Mucosa of gallbladder (tissue), 1 donor: ENCODE data around the gene GNAT2. TPM values are rescaled to one million over a fixed set of nuclear protein-coding genes. Genes with fewer than 3 reads are reported as not detected.

Experiments
- DNase-seq: peaks from one replicate; pipeline ENCODE4 v3.0.0-alpha.2; 2020; ENCODE audit warnings: low spot score
- total RNA-seq: library from RNA; stranded (reverse); gene quantifications from one replicate; pipeline ENCODE4 v1.2.1, GENCODE V29; 2021
- donor health status: DM: no; HTN: no; CAD: no.

The GNAT2 gene
- total RNA-seq, 1 donor from 2014 or later = not detected

- DNase-seq = no peak
These were observed 8.7 kb downstream of the GNAT2 start for GRCh38 chr1:109610609-109611307.

GRCh38 chr1:109609881-109610280 lies 9.5 kb downstream of the GNAT2 start:
- no peak for DNase-seq

- no peak for DNase-seq
These were observed 14.0 kb downstream of the GNAT2 start for GRCh38 chr1:109605381-109605780.

GRCh38 chr1:109603229-109603628 lies 16.2 kb downstream of the GNAT2 start:
- DNase-seq = no peak

- DNase-seq = no peak
These were observed 20.8 kb downstream of the GNAT2 start for GRCh38 chr1:109598655-109599054.

- no peak for DNase-seq
These were observed 21.3 kb downstream of the GNAT2 start for GRCh38 chr1:109598156-109598555.

- DNase-seq = no peak
These were observed 23.9 kb downstream of the GNAT2 start for GRCh38 chr1:109595531-109595930.

GRCh38 chr1:109592916-109593315 lies 26.5 kb downstream of the GNAT2 start:
- DNase-seq = no peak

GRCh38 chr1:109589679-109590078 lies 29.7 kb downstream of the GNAT2 start:
- no peak for DNase-seq

- no peak for DNase-seq
These were observed 30.2 kb downstream of the GNAT2 start for GRCh38 chr1:109589177-109589576.

- no peak for DNase-seq
These were observed 33.4 kb downstream of the GNAT2 start for GRCh38 chr1:109586055-109586454.

- no peak for DNase-seq
These were observed 34.6 kb downstream of the GNAT2 start for GRCh38 chr1:109584766-109585165.

- DNase-seq = no peak
These were observed 37.4 kb downstream of the GNAT2 start for GRCh38 chr1:109582021-109582420.

- no peak for DNase-seq
These were observed 39.9 kb downstream of the GNAT2 start for GRCh38 chr1:109579491-109579890.

- DNase-seq = no peak
These were observed 40.4 kb downstream of the GNAT2 start for GRCh38 chr1:109578947-109579443.

- DNase-seq = no peak
These were observed 45.6 kb downstream of the GNAT2 start for GRCh38 chr1:109573785-109574184.

GRCh38 chr1:109570414-109570813 lies 49.0 kb downstream of the GNAT2 start:
- DNase-seq = no peak

GRCh38 chr1:109569323-109569722 lies 50.1 kb downstream of the GNAT2 start:
- DNase-seq = no peak

- DNase-seq = no peak
These were observed 51.3 kb downstream of the GNAT2 start for GRCh38 chr1:109567877-109568672.

- no peak for DNase-seq
These were observed 52.4 kb downstream of the GNAT2 start for GRCh38 chr1:109566982-109567381.

GRCh38 chr1:109565241-109565640 lies 54.2 kb downstream of the GNAT2 start:
- no peak for DNase-seq

- DNase-seq = no peak
These were observed 55.1 kb downstream of the GNAT2 start for GRCh38 chr1:109564194-109564878.
